Fibroblast of pulmonary artery (primary cell): ENCODE results near the gene MXD1.
"Not testable (repeated sequence)": the region's sequence is repeated elsewhere in the genome, so short reads cannot be mapped to it uniquely, and the experiment has no call there.

ENCODE experiments used
- DNase-seq: peaks from one replicate; pipeline ENCODE4 v3.0.0-alpha.2; 2010; ENCODE audit warnings: low read depth
- H3K4me3 ChIP-seq: replicated peaks from 2 replicates; pipeline ENCODE4 v1.5.1; 2011; ENCODE audit warnings: low read depth, mild to moderate bottlenecking, control low read depth, low read length, moderate library complexity
- TF ChIP-seq, protein P1 (sequence below): IDR thresholded peaks from 2 replicates; pipeline ENCODE4 v1.5.1; 2011; ENCODE audit warnings: mild to moderate bottlenecking, control low read depth, low read length, inconsistent platforms; ENCODE audit errors: missing control alignments

The MXD1 gene

DNA sequence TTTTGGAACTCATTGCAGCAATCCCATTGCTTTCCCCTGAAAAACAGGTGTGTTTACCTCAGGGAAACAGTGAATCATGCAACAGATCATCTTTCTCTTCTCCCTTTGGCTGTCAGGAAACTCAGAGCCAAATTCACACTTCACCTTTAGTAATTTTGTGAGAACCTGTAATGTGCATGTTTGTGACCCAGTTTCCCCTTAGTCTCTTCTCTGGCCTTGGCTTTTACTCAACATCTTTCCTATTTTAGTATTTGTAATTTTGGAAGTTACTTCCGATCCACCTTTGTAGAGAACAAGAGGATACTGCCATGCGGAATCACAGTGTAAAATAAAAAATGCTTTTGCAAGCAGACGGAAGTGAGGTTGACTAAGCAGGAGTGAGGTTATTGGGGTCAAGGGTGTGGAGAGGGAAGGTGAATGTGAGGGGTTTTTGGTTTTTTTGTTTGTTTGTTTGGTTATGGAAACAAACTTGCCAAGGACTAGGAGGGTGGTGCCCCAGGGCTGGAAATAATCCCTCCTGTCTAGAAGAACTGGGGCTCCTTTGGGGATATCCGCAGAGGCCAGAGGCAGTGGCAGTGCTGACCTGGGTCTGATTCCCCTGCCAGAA, 32.5 kb downstream of the MXD1 start:
- TF ChIP-seq, protein P1, sequence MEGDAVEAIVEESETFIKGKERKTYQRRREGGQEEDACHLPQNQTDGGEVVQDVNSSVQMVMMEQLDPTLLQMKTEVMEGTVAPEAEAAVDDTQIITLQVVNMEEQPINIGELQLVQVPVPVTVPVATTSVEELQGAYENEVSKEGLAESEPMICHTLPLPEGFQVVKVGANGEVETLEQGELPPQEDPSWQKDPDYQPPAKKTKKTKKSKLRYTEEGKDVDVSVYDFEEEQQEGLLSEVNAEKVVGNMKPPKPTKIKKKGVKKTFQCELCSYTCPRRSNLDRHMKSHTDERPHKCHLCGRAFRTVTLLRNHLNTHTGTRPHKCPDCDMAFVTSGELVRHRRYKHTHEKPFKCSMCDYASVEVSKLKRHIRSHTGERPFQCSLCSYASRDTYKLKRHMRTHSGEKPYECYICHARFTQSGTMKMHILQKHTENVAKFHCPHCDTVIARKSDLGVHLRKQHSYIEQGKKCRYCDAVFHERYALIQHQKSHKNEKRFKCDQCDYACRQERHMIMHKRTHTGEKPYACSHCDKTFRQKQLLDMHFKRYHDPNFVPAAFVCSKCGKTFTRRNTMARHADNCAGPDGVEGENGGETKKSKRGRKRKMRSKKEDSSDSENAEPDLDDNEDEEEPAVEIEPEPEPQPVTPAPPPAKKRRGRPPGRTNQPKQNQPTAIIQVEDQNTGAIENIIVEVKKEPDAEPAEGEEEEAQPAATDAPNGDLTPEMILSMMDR, result no peak
- no peak overlapping the region for H3K4me3 ChIP-seq
- DNase-seq, result no peak

DNA sequence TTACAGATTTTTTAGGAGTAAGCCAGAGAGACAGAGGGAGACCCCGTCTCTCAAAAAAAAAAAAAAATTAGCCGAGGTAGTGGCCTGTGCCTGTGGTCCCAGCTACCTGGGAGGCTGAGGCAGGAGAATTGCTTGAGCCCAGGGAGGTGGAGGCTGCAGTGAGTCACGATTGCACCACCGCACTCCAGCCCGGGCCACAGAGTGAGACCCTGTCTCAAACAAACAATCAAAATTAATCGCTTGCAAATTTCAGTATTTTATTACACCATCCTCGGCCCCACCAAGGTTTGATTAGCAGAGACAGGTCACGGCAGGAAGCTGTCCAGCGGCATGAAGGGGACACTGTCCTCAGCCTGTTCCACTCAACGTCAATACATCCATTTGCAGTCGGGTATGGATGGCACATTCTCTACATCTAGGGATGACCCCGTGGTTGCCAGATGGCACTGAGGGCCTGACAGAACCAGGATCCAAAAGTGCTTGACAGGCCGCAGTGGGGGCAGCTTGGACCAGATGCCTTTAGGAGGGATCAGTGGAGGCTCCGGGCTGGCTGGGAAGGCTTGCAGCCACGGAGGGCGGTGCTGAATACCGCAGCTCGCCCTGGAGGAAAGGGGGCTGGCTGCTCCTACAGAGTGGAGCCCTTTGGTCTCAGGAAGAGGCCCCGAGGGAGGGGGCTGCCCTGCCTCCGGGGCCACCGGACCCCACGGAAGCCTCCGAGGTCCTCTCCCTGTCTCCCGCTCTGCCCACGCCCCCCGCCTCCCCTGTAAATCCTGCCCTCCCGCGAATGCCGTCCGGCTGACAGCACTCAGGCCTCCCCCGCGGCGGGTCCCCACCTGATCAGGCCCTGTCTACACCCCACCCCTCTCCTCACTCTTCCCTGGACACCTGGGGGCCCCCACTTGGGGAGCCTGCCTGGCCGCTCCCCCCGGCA, 33.4 kb downstream of the MXD1 start:
- TF ChIP-seq, protein P1, result no peak
- H3K4me3 ChIP-seq, result no peak overlapping the region
- DNase-seq, result no peak

DNA sequence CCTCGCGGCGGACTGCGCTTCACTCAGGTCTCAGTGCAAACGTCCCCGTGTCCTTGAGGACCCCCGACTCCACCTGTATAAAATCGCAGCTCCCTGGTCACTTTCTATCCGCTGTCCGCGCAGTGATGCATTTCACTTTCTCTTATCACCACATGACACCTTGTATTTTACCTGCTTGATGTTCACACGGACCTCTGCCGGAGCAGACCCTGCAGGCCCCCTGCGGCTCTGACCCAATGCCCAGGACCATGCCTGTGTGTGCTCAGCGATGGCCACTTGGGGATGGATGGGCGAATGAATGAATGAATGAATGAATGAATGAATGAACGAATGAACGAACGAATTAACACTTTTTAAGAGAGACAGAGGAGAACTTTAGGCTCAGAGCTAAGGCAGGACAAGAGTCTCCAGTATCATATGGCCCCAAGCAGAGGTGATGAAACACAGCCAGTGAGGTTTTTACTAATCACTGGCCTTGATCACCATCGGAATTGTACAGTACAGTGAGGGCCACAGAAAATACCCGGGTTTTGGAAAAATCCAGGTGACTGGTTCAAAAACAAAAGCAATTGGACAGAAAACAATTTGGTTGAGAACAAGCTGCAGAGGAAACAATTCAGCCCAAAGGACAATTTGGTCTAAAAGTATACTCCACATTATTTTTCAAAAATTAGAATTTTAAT, 34.2 kb downstream of the MXD1 start:
- no peak for DNase-seq
- H3K4me3 ChIP-seq, result no peak overlapping the region
- TF ChIP-seq, protein P1, result no peak

DNA sequence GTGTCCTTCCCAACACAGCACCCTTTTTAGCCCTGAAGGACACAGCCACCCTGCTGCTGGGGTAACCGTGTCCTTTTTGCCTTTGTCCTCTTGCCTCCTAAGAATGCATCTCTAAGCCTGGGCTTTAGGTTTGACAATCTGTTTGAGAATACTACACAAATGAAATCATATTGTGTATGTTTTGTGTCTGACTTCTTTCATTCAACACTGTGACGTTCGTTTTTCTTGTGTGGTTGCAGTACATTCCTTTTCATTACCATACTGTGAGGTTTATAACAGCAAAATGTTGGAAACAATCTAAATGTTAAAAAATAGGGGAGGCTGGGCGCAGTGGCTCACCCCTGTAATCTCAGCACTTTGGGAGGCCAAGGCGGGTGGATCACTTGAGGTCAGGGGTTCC, 35.3 kb downstream of the MXD1 start:
- no peak for DNase-seq
- no peak overlapping the region for H3K4me3 ChIP-seq
- TF ChIP-seq, protein P1, result no peak

DNA sequence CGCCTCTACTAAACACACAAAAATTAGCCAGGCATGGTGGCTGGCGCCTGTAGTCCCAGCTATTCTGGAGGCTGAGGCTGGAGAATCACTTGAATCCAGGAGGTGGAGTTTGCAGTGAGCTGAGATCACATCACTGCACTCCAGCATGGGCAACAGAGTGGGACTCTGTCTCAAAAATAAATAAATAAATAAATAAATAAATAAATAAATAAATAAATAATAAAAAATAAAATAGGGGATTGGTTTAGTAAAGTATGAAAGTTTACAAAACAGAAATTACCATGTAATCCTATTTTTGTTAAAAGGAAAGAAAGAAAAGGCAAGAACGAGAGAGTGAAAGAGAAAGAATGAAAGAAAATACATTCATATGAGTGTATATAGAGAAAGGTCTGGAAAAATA, 35.8 kb downstream of the MXD1 start:
- H3K4me3 ChIP-seq, DNase-seq: not testable (repeated sequence)

DNA sequence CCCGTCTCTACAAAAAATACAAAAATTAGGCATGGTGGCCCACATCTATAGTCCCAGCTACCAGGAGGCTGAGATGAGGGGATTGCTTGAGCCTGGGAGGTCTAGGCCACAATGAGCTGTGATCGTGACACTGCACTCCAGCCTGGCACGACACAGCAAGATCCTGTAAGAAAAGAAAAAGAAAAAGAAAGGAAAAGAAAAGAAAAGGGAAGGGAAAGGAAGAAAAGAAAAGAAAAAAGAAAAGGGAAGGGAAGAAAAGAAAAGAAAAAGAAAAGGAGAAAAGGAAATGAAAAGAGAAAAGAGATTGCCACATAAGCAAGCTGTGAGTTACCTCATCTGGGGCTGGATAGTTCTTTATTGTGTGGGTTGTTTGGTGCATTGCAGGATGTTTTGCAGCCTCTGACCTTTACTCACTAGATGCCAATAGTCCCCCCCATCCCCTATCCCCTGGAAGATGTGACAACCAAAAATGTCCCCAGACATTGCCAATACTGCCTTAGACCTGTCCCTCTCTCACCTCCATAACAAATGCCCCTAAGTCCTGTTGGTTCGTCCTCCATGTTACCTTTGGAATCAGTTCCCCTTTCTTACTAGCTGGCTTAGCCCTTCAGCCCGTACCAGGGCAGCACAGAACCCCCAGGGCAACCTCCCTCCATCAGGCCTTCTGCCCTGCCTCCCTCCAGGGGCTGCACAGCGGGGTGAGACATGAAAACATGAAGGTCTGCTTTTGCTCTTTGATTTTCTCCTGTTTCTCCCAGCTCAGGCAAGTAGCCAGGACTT, 37.6 kb downstream of the MXD1 start:
- no peak for DNase-seq
- TF ChIP-seq, protein P1, result no peak
- no peak overlapping the region for H3K4me3 ChIP-seq
